ENCODE results near the gene PTPRK.

PTPRK gene

DNA sequence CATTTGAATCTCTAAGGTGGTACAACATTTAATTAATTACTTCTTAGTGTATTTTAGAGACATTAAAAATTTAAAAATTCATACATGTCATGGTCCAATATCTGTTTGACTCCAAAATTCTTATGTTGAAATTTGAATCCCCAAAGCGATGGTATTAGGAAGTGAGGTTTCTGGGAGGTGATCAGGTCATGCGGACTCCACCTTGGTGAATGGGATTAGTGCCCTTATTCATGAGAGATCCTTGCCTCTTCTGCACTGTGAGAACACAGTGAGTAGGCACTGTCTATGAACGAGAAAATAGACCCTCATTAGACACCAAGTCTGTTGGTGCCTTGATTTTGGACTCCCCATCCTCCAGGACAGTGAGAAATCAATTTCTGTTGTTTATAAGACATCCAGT, 254.7 kb downstream of the PTPRK start:
- no peak for DNase-seq
- no peak for TF ChIP-seq GATA1 (IDR thresholded peaks at IDR 0.05; ENCODE audit: low read depth, low read length)
- no peak for TF ChIP-seq POLR2A (IDR thresholded peaks at IDR 0.05; ENCODE audit: low read length)

DNA sequence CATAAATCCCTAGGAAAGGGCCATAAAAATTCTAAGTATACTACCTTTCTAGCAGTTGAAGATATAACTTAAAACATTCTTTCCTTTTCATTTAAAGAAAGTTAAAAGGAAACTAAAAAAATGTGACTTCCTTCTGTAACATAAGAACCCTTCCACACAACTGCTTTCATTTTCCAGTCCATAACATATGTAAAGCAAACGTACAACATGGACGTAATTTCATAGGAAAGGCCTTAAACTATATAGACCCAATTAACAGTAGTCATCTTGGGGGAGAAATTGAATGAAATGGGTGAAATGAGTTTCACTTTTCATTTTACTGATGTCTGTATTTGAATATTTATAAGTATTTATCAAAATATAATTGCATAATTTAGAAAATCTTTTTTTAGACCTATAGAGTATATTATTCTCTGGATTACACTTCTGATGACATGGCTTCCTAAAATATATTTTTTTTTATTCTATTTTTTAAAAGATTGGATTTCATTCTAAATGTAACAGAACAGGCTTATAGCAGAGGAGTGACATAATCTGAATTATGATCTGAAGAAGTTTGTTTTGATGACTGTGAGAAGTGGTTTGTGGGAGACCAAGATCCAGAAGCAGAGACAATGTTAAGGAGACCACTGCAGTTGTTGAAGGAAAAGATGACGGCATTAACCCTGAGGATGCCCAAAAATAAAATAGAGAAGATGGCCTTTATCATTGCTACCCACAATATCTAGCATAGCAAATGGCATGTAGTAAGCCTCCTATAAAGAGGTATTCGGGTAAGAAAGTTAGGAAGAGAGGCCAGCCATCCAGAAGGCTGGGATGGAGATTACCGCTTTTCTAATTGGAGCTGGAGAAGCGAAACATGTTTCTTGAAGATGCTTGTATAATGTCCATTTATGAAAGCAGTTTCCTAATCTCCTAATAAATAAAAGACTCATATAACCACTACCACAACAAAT, 260.4 kb downstream of the PTPRK start:
- DNase-seq: no peak

DNA sequence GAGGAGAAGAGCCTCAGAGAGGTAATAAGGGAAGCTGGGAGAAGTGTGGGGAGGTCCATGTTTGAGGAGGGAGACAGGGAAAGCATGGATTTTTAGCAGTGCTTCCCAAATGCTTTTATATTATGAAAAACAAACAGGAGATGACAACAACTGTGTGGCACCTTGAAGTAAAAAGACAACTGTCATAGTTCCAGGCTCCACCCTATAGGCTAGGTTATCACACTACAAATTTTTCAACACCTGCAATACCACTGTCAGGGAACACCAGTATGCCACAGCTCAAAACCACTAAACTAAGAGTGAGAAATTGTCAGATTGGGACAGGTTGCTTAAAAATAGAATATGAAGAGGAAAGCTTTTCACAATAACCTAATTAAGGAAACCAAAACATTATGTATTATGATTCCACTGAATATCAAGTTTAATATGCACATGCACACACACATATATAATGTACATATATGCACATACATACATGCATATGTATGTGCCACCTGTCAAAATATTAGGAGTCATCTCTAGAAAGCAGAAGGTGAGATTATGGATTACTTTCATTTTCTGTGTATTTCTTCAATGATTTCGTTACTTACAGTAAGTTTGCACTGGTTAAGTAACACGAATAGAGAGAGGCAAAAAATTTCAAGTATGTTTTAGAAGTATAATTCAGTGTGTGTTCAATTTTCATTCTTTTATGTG, 261.2 kb downstream of the PTPRK start:
- DNase-seq: no peak

More for the DNA sequence above, 260.4 kb downstream of the PTPRK start:
- TF ChIP-seq GATA1 (IDR thresholded peaks at IDR 0.05; ENCODE audit: low read depth, low read length) (no peak), POLR2A (IDR thresholded peaks at IDR 0.05; ENCODE audit: low read length) (no peak)

DNA sequence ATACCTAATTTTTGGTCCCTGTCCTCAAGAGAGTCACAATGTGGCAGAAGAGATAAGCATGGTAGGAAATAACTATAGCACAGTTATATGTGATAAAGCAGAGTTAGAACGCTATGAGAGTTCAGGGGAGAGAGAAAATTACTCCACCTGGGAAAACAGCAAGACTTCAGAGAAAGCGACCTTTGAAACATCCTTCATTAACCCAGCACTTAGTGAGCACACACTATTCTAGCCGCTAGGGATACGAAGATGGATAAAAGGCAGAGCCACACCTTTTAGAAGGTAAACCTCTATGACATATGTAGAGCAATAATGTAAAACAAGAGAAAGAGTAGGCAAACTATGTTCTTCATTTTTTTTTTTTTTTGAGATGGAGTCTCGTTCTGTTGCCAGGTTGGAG, 264.3 kb downstream of the PTPRK start:
- DNase-seq: no peak
- TF ChIP-seq POLR2A (IDR thresholded peaks at IDR 0.05; ENCODE audit: low read length): no peak
- TF ChIP-seq GATA1 (IDR thresholded peaks at IDR 0.05; ENCODE audit: low read depth, low read length): no peak

More for the DNA sequence above, 261.2 kb downstream of the PTPRK start:
- TF ChIP-seq GATA1 (IDR thresholded peaks at IDR 0.05; ENCODE audit: low read depth, low read length) (no peak), POLR2A (IDR thresholded peaks at IDR 0.05; ENCODE audit: low read length) (no peak)

DNA sequence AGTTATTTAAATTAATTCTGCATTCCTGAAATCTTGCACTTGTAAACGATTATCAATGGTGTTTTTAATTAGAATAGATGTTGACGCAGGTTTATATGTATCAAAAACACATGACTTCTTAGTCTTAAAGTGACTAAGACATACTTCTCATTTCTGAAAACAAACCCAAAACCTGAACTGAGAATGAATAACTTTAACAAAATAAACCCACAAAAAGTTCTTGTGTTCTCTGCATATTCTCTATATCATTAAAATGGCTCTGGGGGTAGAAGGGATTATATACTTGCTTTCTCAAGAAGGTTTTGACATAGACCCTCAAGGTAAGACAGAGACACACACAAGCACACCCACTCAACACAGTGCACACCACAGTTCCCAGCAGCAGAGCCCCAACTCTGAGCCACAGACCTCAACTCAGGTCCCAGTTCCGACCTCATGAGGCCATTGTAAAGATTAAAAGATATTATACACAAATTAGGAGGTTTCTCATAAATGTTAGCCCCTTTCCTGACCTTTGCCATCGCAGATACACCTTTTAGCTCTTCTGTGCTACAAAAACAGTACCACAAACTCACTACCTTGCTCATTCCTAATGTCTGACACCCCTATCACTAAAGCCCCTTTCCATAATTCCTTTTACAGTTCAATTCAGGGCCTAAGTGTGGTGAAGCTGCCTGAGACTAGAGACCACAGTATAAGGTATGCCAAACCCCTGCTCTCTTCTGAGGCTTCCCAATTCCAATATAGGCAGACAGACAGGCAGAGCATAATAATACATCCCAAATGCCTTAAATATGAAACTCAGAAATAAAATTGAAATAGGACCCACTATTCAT, 267.8 kb downstream of the PTPRK start:
- DNase-seq: no peak
- TF ChIP-seq GATA1 (IDR thresholded peaks at IDR 0.05; ENCODE audit: low read depth, low read length) (no peak), POLR2A (IDR thresholded peaks at IDR 0.05; ENCODE audit: low read length) (no peak)

DNA sequence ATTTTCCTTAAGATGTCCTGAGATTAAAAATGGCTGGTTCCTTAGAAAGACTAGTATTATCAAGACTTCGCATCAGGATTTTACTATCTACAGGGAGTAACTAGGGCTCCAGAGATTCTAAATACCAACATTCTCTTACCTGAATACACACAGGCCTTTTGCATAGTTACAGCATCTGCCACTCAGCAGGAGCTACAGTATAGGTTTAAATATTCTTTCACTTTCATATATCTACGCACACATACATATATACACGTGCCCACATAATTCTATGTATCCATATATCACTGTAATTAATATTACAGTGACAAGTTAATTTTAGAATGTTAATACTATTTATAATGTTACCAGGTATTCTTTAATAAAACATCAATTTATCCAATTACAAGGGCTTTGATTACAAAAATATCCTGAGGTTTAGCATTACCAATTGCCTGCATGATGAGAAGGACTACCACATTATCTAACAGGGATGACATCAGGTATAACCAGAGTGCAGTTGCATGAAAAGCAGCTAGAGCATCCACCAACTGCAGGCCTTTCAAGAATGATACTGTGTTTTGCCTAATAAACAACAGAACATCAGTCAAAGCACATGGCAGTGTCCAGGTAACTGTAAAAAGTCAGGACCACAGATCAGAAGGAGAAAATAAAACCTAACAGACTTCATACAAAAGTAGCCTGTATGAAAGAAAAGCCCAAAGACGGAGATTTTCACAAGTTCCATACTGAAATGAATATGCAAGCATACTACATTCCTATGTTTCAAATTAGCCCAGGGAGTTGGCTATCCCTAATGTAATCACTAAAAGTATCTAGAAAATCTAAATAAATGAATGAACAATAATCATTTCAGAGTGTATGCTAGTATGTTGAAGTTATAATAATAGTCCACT, 268.7 kb downstream of the PTPRK start:
- no peak for DNase-seq
- TF ChIP-seq POLR2A (IDR thresholded peaks at IDR 0.05; ENCODE audit: low read length) (no peak), GATA1 (IDR thresholded peaks at IDR 0.05; ENCODE audit: low read depth, low read length) (no peak)

DNA sequence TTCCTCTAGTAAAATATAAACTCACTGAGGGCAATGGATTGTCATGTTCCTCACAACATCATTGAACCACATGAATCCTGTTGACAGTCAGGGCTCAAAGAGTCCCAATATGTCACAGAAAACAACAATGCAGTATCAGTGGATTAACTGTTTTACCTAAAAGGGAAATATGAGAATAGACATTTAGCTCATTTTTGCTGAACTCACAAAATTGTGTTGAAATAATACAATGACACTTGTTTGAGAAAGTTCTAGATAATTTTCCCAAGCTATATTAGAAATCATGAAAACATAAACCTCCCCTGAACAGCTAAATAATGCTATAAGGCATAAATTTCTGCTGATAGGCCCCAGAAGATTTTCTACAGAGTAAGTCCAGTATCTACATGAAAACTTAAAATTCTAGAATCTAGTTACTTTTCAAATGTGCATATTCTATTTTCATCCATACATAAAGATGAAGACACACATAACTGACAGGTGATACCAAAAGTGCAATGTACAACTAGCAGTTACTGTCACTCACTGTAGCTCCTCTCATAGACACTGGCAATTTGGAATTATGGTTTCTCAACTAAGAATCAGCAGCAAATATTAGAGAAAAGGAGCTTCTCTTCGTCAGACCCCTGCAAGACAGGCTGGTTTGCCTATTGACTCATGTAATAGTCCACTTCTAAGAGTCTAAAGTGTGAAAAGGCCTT, 269.9 kb downstream of the PTPRK start:
- no peak for DNase-seq
- TF ChIP-seq POLR2A (IDR thresholded peaks at IDR 0.05; ENCODE audit: low read length): no peak
- no peak for TF ChIP-seq GATA1 (IDR thresholded peaks at IDR 0.05; ENCODE audit: low read depth, low read length)

DNA sequence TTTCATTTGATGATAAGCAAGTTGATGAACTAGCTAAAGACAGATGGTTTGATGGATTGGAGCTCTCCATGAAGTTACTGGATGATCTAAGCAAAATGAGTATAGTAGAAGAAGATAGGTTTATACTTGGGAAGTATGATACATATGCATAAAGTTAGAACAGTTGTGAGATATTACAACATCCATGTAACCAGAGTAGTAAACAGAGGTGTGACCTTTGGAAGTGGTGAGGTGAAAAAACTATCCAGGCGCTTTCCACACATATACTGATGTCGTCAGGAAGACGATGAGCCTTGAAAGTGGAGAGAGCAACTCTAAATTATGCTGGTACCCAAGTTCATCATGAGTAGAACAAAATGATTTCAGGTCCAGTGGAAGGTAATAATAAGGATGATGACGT, 271.0 kb downstream of the PTPRK start:
- no peak for TF ChIP-seq POLR2A (IDR thresholded peaks at IDR 0.05; ENCODE audit: low read length)

DNA sequence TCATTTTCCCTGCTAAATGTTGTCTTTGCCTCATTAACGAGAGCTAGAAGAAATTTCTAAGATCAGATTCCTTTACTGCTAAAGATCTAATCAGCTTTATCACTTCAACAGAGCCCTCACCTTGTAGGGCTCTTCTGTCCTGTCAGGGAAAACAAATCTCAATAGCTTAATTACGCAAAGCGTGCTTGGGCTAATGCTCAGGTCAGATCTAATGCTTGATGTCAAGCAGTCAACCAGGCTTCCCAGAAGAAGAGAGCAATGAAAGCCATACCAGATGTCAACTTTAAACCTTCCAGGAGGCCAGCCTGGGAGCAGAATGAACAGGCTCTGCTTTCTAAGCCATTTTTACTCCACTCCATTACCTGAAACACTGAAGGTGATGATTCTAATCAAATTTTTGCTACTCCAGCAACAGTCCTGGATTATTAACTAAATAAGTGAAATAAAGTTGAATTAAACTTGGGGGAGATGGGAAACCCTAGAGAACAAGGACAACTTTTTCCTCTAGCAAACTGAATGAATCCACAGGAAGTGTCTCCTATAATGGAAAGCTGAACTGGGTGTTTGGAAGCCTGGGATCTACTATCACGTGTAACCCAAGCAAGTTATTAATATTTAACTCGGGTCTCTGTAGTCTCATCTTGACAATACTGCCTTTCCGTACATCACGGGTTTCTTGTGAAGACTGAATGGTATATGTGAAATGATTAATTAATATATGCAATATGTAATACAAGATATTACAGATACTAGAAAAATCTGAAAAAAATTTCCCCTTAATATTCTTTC, 273.7 kb downstream of the PTPRK start:
- DNase-seq: no peak
- TF ChIP-seq GATA1 (IDR thresholded peaks at IDR 0.05; ENCODE audit: low read depth, low read length): no peak
- no peak for TF ChIP-seq POLR2A (IDR thresholded peaks at IDR 0.05; ENCODE audit: low read length)

More for the DNA sequence above, 271.0 kb downstream of the PTPRK start:
- no peak for DNase-seq

DNA sequence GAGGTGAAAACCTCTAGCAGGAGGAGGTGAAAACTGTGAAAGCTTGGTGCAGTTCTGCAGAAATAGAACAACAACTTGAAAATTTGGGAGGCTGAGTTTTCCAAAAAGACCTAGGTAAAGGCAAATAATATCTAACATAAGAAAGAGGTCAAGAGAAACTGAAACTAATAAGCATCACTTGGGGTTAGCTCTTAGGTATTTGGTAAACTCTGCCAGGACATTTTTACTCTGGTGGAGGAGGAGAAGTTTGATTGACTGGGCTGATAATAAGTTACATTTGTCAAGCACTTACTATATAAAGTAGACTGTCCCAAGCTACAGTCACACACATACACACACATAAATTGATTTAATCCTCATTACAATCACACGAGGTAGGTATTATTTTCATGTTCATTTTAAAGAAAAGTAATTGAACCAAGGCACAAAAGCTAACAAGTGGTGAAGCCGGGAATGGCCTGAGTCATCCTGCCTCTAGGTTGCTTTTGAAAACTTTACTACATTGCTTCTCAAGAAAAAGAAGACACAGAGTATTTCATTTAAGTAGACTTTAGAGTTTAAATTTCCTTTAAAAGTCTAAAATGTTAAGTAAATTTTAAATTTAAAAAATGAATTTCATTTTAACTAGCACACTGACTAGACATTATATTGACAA, 275.5 kb downstream of the PTPRK start:
- DNase-seq: no peak
- TF ChIP-seq GATA1 (IDR thresholded peaks at IDR 0.05; ENCODE audit: low read depth, low read length): no peak
- TF ChIP-seq POLR2A (IDR thresholded peaks at IDR 0.05; ENCODE audit: low read length): no peak

DNA sequence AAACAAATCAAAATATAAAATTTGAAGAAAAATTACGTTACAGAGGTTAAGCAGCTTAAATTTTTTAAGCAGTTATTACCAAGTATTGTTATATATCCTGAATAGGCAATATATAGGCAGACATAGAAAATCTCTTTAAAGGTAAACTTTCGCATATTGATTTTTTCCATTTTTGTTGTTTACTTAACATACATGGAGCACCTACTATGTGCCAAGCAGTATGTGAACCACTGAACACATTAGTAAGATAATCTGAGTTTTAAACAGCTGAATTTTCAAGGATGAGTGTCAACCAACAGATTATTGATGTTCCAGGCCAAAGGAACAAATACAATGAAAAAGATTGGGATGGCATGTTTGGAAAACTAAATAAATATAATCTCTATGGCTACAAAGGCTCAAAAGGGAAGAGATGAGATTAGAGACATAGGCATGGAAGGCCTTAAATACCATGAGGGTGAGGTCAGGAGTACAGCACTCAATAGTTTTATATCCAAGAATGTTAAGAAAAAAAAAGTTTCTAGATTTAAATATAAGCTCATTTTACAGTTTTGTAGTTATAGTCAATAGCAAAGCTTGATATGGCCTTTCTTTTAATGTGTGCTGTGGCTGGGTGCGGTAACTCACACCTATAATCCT, 277.5 kb downstream of the PTPRK start:
- DNase-seq: no peak
- TF ChIP-seq POLR2A (IDR thresholded peaks at IDR 0.05; ENCODE audit: low read length): no peak
- no peak for TF ChIP-seq GATA1 (IDR thresholded peaks at IDR 0.05; ENCODE audit: low read depth, low read length)

Data from erythroblast (primary cell).